Fibroblast of skin of abdomen (primary cell): Measurements from ENCODE around the gene ARPP21. TPM values are rescaled to one million over a fixed set of nuclear protein-coding genes. Genes with fewer than 3 reads are reported as not detected.
A peak's percentile ranks its signal among the peaks of the same experiment; 100 is the strongest.
"Not testable (repeated sequence)": the region's sequence is repeated elsewhere in the genome, so short reads cannot be mapped to it uniquely, and the experiment has no call there.

Experiments
- DNase-seq: peaks from one replicate; pipeline ENCODE4 v3.0.0-alpha.2; 2013
- polyA plus RNA-seq, 2 experiments: library from polyadenylated mRNA; unstranded; fragments of 120-200 nt; gene quantifications; one replicate each; pipeline ENCODE4 v1.2.1, GENCODE V29; 2013; ENCODE audit not compliant: insufficient read length in 2 of 2

The ARPP21 gene
- 0.41 TPM for polyA plus RNA-seq (2013, experiment 1 of 2; ENCODE audit: insufficient read length)
- polyA plus RNA-seq (2013, experiment 2 of 2; ENCODE audit: insufficient read length) = 0.63 TPM

- DNase-seq = no peak
Observed at GRCh38 chr3:35639254-35640186, at the start of gene ARPP21. Gene ARPP21, plus strand, starts transcription at chr3:35639525. Its CDS starts 42,227 bp downstream, at chr3:35681752.

DNA sequence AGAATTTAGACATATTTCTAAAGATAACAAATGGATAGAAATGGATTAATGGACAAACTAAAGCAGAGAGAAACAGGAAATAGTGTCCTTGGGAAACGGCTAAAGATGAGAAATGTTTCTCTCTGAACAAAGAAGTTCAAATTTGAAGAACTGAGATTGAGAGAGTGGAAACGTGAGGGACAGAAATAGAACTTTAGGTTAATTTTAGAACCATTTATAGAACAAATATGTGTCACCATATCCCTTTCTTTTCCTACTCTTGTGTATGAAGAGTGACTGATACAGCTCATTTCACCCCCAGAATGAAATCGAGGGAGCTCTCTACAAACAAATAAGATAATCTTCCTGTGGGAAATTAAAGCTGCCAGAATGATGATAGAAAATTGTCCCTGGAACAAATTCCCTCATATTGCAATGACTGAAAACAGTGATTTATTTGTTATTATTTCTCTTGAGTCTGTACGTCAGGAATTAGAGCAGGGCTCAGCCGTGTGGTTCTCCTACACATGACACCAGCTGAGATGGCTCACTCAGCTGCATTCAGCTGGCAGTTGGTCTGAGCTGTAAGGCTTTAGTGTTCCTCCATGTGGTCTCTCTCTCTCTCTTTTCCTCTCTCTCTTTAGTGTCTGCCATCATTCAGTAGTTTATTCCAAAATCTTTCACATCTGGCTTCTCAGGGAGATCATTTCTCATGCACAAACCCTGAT is 46.6 kb upstream of the ARPP21 start:
- DNase-seq = no peak

GRCh38 chr3:35594739-35595138 is 44.6 kb upstream of the ARPP21 start:
- DNase-seq = no peak

- DNase-seq = no peak
Observed at GRCh38 chr3:35596335-35596995, 42.9 kb upstream of the ARPP21 start.

DNA sequence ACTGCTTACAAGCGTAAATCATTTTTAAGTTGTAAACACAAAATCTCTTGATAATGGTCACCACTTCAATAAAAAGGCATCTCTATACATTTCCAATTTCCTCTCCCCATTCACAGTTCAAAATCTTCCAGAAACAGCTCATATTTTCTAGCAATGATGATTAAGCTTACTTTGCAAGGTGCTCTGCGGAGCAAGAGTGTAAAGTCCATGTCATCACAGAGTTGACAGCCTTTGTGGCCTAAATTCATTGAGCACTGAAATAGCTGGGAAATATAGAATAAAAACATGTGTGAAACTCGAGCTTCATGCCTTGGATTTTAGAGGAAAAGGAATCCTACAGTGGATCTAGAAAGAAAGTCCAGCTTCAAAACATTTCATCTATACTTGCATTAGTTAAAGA is 41.8 kb upstream of the ARPP21 start:
- no peak for DNase-seq

- no peak for DNase-seq
Observed at GRCh38 chr3:35598804-35599203, 40.5 kb upstream of the ARPP21 start.

DNA sequence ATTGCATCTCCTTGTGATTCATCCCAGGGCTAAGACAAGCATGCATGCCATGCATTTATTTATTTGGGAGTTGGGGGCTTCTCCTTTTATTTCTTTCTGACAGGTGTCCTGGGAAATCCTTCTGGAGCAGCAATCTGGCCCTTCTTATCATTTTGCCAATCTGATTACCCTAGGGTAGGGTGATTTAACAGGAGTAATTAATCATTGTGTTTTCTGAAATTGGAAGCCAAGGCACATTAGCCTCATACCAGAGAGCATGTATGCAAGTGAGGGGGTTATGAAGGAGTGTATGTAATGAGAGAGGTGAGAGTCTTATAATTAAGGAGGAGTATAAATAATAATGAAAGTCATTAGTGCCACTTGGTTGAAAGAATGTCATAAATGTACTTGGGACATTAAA is 37.4 kb upstream of the ARPP21 start:
- no peak for DNase-seq

GRCh38 chr3:35602395-35602936 is 36.9 kb upstream of the ARPP21 start:
- no peak for DNase-seq

GRCh38 chr3:35616346-35616745 is 23.0 kb upstream of the ARPP21 start:
- DNase-seq = no peak

- no peak for DNase-seq
Observed at GRCh38 chr3:35617370-35617769, 22.0 kb upstream of the ARPP21 start.

GRCh38 chr3:35620238-35620637 is 19.1 kb upstream of the ARPP21 start:
- not testable (repeated sequence) for DNase-seq

DNA sequence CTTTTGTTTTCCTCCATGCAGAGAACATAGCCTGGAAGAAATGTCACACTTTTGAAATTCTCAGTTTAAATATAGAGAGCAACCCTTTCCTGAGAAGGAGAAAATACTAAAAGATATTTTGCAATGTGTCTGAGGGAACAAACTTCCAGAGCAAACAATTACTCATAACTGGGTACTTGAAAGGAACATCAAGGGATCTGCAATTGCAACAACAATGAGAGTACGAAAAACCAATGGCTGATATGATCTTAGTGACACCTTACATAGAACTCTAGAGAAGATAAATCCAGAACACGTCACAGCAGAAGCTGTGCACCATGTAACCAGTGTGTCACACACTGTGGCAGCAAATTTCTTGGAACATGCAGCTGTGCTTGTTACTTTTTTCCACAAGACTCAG is 14.6 kb upstream of the ARPP21 start:
- no peak for DNase-seq

DNA sequence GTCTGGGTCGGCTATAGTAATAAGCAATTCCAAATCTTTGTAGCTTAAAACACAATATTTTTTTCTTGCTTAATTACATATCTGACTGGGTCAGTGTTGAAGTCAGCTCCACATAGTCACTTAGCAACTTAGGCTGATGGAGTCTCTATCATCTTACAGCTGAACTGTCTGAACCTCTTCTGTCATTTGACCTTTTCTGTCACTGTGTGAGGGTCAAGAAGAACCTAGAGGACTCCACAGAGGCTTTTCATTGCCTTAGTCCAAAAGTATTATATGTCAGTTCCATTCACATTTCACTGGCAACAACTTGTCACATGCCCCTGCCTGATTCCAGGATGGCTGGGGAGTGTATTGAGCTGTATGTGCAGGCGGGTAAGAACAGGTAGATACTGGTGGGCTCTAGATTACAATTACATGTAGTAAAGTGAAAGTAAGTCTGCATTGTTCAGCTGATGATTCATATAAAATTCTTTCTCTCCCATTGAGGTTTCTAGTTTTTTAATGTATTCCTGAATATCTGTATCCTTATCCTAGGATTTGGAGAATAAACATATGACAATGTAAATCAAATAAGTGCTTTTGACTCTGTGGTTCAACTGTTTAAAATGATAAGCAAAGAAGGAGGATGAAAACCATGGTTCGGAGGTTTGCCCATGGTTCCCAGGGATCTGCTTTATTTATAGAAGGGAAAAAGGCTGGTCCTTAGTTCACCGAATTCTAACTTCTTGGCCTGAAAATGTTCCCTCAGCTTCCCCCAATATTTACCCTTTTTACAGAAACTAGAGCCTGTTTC is 5.8 kb upstream of the ARPP21 start:
- DNase-seq = peak; percentile 16

DNA sequence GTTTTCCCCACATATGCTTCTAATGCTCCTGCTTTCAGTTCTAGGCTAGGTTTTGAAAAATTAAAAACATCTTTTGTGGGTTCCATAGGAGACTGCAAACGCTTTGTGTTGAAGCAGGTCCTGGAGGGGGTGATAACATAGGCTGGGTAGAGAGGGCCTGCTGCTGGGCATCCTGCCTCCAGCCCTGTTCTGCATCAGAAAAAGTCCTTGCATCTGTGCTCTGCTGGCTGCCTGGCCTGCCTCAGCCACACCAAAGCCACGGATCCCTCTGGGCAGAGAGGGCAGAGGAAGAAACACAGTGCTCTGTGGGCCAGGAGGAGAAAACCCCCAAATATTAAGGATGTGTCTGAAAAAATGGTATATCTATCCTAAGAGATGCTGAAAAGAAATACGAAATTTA is 3.9 kb upstream of the ARPP21 start:
- DNase-seq = no peak

- no peak for DNase-seq
Observed at GRCh38 chr3:35635926-35636683, 3.2 kb upstream of the ARPP21 start.

DNA sequence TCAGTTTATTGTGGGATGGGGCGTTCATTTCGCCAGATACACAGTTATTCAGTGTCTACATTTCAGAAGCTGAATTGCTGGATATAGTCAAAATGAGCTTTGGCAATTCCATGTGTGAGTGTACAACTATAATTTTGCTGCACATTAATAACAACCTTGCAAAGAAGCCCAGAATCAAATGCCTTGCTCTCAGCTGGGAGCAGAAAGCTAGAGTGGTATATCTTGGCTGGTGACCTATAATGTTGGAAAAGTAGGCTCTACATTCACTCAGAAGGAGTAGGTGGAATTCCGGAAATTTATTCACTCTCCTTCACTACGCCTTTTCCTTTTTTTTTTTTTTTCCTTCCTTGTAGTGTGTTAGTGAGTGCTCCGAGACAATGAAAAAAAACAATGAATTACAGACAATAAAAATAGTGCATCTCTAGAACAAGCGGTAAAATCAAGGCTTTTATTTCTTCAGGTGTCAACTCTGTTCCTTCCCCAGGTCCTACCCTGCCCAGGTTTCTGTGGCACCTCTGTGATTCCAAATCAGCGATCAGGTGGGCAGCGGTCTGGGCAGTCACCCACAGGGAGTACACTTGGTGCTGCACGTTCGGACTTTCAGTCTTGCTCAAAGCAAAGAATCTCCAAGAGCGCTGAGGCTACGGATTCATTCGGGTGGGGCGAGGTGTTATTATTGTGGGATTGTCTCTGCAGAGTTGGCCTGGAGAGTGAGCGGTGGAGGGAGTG is 910 bp upstream of the ARPP21 start:
- DNase-seq = no peak

DNA sequence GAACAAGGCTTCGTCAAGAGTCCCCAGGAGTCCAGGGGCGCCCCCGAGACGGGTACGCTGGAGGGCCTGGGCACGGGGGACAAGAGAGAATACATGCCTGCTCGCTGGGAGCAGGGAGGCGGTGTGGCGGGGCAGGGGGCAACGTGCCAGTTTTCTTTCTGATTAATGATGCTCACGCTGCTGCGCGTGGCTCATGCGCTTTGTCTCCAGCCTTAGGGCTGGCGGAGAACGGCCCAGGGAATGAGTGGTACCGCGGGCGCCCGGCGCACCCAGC is 408 bp upstream of the ARPP21 start:
- no peak for DNase-seq

DNA sequence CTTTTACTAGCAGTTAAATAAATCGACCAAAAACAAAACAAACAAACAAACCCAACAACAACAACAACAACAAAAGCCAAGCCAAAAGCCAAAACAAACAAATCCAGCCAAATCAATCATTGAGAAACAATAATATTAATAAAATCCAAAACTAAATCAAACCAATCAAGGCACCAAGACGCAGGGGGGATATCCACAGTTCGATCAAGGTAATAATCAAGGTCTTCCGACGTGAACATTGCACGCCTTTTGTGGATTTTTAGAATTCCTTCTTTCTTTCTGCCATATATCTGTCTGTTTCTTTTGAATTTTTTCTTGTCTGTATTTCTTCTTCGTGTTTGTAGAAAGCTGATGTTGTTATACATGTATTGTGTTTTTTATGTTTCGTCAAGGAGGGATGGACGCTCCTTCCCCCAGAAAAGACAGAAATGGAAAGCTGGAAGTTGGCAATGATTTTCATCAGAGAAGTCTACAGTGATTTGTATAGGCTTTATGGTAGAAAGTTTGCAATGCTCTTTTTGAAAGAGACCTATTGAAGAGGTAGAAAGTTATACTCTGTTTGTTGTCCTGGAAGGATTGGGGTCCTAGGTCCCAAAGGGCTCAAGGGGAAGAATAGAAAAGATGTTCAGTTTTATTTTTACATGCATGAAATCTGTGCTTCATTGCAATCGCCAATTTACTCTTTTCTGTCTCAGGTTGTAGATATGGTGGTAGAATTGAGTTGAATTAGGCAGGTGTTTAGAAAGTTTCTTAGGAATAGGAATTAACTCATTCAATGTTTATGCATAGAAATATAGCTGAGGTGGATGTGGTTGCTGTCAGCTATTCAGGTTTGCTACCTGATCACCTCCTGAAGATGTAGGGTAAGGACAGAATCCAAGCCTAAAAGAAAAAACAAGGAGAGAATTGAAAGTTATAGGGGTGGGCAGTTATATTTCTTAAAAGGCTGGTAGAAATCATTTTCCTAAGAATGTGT is 1.2 kb downstream of the ARPP21 start:
- no peak for DNase-seq

GRCh38 chr3:35641331-35641730 is 2.0 kb downstream of the ARPP21 start:
- DNase-seq = no peak
